HG03064 (cell line): ENCODE data around the gene CDC14B.
"Not testable (repeated sequence)": the region's sequence is repeated elsewhere in the genome, so short reads cannot be mapped to it uniquely, and the experiment has no call there.

Experiments
- ATAC-seq: cut with Tn5 transposase; IDR thresholded peaks from one replicate; pipeline ENCODE4 v1.9.1; 2021; ENCODE audit warnings: low read depth; ENCODE audit not compliant: unreplicated experiment

The CDC14B gene

DNA sequence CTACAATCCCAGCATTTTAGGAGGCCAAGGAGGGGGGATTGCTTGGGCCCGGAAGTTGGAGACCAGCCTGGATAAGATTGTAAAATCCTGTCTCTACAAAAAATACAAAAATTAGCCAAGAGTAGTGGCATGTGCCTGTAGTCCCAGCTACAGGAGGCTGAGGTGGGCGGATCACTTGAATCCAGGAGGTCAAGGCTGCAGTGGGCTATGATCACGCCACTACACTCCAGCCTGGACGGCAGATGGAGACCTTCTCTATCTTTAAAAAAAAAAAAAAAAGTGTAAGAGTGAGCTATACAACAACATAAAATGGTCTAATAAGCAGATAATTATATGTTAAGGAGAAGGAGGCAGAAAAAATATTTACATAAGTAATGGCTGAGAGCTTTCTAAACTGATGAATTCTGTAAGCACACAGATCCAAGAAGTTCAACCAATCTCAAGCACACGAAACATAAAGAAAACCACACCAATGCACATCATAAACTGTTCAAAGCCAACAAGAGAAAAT, 23.0 kb downstream of the CDC14B start:
- ATAC-seq = no peak

DNA sequence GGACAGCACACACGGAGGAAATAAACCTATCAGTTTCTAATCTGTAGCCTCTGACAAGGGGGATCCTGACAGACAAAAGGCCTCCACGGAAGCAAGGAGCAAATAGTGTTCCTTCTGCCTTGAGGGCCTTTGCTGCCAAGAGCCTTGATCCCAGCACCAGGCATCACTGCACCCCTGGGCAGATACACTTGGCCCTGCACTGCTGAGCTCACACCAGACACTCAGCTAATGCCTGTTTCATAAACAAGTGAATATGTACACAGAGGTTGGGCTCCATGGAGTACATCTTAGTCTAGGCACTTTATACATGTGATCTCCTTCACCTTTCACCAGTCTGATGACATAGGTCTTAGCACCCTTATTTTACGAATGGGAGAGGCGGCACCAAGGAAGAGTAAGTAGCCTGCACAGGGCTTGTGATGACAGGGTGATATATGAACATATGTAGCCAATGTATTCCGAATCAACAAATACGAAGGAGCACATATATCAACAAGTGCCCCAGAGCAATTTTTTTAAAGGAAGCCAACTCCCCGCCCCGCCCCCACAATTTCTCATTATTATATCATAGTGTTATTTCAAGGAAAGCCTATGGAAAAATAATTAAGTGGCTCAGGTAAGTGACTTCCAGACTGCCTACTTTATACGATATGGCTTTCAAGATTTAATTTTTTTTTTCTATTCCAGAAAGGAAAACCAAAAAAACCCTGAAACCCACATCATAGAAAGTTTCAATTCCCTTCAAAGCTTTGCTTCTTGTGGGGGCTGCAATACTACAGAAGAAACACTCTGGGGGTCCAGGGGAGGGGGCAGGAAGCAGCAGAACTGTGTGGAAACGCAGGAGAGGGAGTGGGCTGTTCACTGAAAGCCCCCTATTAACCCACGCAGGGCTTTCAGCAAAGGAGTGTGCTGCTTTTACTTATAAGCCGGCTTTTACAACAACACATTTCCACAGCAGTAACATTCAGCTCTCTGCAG, 32.0 kb downstream of the CDC14B start:
- ATAC-seq = no peak

DNA sequence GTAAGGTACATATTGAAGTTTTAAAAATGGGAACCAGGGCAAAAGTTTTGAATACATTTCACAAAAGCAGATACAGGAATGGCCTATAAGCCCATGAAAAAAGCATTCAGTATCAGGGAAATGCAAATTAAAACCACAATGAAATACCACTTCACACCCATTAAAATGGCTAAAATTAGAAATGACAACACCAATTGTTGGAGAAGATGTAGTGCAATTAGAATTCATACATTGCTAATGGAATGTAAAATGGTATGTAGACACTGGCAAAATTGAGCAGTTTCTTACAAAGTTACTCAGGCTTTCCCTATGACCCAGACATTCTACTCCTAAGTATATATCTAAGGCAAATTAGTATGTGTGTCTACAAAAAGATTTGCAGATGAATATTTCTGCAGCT, 34.2 kb downstream of the CDC14B start:
- ATAC-seq = no peak

DNA sequence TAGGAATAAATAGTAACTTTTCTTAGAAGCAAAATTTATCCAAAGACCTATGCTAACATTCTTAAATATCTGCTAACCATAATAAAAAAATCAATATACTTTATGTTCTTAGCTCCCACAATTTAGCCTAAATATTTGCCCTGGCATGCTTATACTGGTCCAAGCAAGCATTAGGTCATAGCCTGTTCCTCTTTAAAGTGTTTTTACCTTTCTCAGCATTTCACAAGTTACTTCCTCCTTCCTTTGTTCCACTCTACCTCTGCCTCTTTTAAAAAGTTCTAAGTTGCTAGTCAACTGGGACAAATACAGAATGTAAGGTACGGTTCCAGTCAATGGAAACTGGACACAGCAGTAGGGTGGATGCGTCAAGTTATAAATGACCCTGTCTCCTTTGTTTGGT, 37.4 kb downstream of the CDC14B start:
- ATAC-seq = not testable (repeated sequence)

DNA sequence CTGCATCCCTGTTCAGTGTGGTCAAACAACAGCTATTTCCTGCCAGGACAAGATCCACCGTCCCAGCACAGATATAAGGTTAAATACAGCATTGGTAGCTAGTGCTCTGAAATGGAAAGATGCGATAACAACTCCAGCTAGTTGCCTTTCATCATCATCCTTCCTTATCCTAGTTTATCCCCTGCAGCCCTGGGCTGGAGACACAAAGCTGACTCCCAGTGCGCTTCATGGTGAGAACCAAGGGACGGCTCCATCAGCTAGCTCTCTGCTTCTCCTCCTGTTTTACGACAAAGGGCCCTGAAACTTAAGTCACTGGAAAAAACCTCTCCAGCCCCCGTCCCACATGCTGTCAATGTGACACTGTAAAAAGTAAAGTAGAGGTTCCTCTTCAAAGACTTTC, 37.9 kb downstream of the CDC14B start:
- ATAC-seq = no peak

DNA sequence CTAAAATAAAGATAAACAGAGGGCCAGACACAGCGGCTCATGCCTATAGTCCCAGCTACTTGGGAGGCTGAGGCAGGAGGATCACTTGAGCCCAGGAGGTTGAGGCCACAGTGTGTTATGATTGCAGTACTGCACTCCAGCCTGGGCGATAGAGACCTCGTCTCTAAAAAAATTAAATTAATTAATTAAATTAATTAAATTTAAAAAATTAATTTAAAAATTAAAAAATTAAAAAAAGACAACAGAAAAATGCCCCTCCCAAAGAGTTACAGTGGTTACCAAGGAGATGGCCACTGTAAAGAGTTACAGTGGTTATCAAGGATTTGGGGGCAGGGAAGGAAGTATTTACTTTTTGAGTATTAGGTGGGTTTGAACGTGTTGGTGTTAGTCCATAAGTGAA, 38.3 kb downstream of the CDC14B start:
- ATAC-seq = no peak

DNA sequence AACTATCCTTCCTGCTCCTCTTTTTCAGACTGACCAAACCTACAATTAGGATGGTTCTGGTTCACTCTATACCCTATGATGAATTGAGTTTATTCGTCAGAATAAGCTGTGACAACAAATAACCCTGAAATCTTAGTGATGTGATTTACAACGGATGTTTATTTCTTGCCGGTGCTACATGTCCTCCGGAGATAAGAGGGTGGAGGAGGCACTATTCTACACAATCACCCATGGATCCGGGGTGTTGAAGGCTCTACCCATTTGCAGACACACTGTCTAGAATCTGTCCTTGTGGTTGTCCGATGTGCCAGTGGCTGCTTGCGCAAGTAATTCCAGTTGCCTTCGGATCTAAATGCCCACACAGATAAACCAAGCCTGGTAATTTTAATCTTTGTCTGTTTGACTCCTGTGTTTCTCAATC, 44.7 kb downstream of the CDC14B start:
- no peak for ATAC-seq

DNA sequence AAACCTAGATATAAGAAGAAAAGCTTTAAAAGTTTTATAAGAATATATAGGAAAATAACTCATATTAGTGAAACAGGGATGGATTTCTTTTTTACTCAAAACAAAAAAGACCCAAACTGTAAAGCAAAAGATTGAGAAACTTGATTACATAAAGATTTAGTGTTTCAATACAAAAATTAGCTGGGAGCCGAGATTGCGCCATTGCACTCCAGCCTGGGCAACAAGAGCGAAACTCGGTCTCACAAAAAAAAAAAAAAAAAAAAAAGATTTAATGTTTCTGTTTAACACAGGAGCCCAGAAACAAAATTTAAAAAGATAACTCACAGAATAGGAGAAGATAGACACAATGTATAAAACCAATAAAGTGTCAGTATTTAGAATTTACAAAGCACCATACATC, 45.2 kb downstream of the CDC14B start:
- ATAC-seq = no peak

DNA sequence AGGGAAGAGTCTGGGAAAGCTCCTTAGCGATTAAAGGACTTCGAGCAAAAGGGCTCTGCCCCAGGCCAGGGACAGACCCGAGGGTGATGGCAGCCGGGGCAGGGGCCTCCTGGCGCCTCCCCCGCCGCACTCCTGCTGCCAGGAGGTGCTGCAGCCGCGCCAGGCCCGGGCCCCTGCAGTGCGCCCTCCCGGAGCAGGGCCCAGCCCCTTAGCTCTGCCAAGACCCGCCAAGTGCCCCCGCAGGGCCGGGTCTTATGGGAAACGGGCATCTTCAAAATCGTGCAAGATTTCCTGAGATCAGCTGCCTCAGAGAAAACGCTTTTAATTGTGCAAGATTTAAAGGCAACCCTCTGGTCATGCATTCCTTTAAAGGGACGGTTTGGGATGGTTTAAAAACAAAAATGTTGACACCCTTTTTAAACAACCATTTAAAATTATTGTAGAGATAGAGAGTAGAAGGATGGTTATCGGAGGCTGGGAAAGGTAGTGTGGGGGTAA, 52.4 kb downstream of the CDC14B start:
- peak; percentile 47 for ATAC-seq

DNA sequence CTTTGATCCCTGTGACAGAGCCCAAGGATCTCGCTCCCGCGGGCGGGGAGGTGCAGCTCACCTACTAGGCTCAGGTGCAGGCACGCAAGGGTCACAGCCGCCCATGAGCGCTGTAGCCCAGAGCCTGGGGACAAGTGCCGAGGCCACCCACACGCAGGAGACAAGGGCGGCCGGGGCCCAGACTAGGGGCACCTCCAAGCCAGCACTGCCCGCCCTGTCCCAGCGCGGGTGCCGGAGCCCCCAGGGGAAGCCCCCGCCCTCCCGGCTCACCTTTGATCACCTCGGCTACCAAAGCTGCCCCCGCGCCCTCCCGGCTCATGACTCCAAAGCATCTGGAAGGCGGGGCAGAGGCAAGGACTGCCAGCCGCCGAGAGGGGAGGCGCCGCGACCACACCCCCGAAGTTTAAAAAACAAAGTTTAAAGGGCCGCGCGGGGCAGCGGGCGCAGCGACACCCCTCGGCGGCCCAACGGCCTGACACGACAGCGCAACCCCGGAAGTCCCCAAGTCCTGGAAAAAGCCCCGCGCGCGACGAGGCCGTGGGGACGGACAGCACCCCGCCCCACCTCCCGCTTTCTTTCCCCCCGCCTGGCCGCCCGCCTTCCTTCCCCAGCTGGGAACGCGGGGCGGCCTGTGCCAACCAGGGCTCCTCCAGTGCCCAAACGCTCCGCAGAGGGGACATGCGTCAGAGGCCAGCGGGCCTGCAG, 53.0 kb downstream of the CDC14B start:
- peak; percentile 86 for ATAC-seq

DNA sequence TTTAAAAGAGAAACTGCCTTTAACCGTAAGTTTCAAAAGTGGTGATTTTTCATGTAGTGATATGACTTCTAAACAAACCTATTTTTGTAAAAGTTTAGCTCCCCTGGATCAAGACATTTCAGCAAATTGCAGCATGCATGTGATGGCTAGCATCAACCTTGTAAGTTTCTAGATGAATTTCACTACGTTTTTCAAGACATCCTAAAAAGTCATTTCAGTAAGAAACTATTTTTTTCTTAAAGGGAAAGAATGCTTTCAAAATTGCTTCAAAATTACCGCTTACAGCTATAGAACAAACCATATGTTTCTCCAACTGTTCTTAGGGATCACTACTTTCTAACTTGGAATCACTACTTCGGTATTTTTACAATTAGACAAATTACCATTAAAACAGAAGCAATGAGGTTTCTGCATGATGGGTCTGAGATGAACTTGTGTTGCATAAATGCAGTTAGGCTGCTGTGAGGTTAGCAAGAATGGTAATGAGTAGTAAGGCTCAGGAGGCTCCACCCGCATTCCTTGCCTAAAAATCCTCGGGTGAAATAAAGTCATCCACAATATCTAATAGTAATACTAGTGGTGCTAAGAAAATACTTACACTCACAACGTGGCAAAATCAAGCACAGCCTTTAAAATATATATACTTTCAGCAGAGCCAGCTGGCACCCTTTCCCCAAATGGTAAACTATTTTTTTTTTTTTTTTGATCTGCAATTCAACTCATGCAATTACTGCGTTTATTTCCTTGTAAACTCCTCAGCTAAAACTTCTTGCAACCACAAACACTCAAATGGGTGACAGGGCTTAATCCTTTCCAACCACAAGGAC, 53.8 kb downstream of the CDC14B start:
- ATAC-seq = no peak

DNA sequence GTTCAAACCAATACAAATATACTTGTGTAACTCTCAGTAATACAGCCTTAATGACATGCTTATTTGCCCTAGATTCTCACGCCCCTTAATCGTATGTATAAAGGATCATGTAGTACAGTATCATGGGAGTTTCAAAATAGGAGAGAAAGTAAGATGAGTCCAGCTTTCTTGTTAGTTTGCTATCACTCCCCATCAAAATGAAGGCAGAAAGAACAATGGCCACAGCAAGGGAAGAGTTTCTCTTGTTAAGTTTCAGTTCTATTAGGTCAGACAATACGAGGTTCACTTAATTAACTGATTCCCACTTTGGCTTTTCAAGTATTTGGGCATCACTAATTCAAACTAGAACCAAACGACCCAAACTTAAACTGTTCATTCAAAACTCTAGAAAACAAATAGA, 55.4 kb downstream of the CDC14B start:
- no peak for ATAC-seq

DNA sequence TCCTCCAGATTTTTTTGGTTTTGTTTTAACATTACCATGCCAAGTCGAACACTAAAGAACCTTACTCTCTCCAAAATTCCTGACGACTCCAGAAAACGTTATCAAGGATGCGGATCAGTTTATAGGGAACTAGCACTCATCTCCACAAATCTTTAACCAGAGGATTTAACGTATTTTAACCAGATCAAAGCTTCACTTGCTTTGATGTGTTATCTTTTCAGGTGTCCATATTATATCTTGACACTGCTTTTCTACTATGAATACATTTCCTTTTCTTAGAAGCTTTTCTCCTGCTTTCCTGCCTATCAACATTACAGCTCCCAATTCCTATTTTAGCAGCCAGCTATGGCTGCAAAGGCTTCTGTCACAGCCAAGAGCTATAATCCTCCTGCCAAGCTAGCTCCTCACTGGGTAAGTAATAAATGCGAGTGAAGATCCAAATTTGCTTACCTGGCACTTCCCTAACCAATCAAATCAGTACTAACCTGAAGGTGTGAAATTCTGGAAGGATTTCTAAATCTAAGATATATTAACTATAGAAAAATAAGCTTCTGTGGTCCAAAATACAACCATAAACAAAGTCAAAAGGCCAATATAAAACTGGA, 60.2 kb downstream of the CDC14B start:
- no peak for ATAC-seq

DNA sequence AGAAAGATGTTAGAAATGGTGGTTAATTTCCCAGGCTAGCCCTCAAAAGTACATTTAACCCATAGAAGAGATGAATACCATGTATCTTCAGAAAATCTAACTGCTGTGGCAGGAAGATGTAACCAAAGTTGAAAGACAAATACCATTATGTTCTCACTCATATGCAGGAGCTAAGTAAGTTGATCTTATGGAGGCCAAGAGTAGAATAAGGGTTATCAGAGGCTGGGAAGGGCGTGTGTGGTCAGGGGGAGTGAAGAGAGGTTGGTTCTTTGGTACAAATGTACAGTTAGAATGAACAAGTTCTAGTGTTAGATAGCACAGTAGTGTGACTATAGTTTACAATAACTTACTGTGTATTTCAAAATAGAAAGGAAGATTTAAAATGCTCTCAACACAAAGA, 61.7 kb downstream of the CDC14B start:
- no peak for ATAC-seq

DNA sequence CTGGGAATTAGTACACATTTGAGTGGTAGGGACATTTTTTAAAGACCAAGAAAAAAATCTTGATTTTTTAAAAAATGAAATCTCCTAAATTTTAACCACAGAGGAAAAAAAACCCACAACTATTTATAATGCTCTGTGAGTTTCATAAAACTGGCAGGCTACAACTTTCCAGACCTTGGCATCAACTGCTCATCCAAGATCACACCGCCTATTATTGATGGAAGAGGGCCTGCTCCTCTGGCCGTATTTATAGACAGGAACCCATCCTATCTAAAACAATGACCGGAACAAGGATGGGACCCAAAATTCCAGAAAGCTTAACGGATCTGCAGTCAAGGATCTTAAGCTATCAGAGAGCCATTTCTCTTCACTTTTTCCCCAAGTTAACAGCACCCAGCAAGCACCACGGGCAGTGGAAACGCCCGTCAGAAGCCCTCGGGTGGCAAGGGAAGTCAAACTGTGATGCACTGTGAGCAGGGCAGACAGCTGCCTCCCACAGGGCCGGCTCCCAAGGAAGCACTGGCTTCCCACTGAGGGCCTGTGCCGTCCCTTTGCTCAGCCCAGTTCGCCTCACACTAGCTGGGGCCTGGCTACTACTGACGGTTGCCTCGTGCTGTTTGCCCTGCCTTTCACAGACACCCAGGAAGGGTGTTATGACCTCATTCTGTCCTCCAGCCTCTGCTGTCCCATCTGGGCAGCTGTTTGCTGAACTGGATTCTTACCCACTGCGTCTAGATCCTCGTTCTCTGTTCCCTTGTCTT, 62.8 kb downstream of the CDC14B start:
- ATAC-seq = no peak

DNA sequence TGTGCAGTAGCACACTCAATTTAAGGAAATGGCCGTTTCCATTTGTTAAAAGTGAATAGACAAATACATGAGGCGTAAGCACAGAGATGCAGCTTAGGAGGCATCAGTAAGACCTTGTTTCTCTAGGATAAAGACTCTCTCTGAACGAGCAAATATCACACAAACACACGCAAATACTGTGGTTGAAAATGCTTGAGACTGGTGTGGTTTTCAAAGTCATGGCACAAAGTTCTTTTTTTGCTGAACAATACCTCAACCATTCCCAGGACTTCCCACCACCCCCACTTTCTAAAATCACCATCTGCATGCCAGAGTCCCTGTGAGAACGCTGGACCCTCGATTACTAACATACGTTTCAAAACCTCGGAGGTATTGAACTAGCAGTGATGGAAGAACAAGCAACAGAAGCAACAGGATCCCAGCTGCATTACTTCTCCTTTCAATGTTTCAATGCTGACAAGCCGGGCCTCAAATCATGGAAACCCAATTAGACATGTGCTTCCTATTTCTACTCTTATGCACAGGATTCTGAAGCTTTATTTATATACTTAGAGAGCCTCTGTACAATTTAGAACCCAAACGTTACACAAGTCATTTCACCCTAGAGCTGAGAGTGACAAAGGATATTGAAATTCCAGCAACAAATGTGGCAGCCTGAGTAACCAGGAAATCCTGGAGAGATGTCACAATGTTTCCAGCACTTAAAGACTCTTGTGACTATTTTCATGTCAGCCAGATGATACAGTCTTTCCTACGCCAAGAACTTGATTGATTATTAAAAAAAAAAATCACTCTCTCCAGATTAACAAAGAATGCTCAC, 63.9 kb downstream of the CDC14B start:
- ATAC-seq = no peak

DNA sequence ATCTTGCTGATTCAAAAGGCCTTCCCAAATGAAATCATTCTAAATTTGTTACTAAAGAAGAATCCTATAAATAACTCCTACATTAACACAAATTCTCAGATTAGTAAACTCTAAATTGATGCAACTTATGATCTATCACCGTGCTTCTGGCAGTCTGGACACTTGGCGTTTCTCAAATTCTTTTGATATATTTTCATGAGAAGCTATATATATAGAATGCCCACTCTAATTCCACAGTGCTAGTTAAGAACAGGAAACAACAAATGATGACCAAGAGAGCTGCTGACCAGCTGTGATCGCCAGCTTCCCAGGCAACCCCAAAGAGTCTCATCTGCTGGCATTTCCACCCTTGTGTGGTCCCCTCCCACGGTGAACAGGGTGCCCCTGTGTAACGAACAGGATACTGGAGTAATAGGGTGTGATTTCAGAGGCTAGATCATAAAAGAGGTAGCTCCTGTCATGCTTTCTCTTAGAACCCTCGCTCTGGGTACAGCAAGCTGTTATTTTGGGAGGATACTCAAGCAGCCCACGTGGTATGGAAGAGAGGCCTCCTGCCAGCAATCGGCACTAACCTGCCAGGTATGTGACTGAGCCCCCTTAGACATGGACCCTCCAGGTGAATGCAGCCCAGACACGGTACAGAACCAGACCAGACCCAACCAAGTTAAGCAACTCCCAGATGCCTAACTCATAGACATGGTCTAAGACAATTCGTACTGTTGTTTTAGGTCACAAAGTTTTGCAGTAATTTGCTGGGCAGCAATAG, 64.7 kb downstream of the CDC14B start:
- no peak for ATAC-seq

DNA sequence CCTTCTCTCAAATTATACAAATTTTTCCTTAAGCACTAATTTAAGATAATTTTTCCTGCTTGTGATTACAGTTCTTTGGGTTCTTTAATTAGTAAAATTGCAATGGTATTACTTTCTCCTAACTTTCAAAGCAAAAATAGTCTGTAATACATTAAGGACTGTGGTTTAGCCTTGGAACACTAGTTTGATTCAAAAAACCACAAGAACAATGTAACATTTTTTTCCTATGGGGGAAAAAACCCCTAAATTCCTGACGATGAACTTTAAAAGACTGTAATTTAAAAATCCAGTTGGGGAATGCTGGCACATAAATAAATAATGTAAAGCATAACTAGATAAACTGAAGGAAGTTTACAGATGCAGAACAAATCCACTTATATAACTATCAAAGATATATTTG, 65.3 kb downstream of the CDC14B start:
- ATAC-seq = no peak
